BLaER1 treated with 17β-estradiol and CSF1 and Interleukin-3, amounts not matched to agents 10 nM and 100 nM (cell line): Measurements from ENCODE around the gene ITGA7.

Experiments used
- H3K27ac ChIP-seq, 11 experiments: shearing (Covaris generic); formaldehyde crosslinking; 2 replicates each; pipeline ENCODE4 v1.8.1; 2022
- H3K27me3 ChIP-seq, 11 experiments: shearing (Covaris generic); formaldehyde crosslinking; 2 replicates each; pipeline ENCODE4 v1.8.1; 2022
- H3K36me3 ChIP-seq, 11 experiments: shearing (Covaris generic); formaldehyde crosslinking; 2 replicates each; pipeline ENCODE4 v1.8.1; 2022
- H3K4me1 ChIP-seq, 10 experiments: shearing (Covaris generic); formaldehyde crosslinking; 2 replicates each; pipeline ENCODE4 v1.8.1; 2022
- H3K4me2 ChIP-seq, 11 experiments: shearing (Covaris generic); formaldehyde crosslinking; 2 replicates each; pipeline ENCODE4 v1.8.1; 2022
- H3K4me3 ChIP-seq, 10 experiments: shearing (Covaris generic); formaldehyde crosslinking; 2 replicates each; pipeline ENCODE4 v1.8.1; 2022
- H3K9ac ChIP-seq, 11 experiments: shearing (Covaris generic); formaldehyde crosslinking; 2 replicates each; pipeline ENCODE4 v1.8.1; 2022
- H3K9me3 ChIP-seq, 11 experiments: shearing (Covaris generic); formaldehyde crosslinking; replicated peaks in 1 of 11; 2 replicates each; pipeline ENCODE4 v1.8.1; 2022
- H4K20me1 ChIP-seq, 11 experiments: shearing (Covaris generic); formaldehyde crosslinking; 2 replicates each; pipeline ENCODE4 v1.8.1; 2022
- Cebpa-rat ChIP-seq, 11 experiments: shearing (Covaris generic); IDR thresholded peaks; 2 replicates each; pipeline ENCODE4 v1.8.1; 2022

Gene ITGA7

GRCh38 chr12:55744340-55745030 lies 36.8 kb upstream of the ITGA7 start:
- peak overlapping the region in 10 of 11 experiments; percentile 5 to 81 (median 76); a peak in 19 of 22 replicates for H3K27ac ChIP-seq
- TF ChIP-seq Cebpa-rat (IDR thresholded peaks at IDR 0.05): no peak
- no peaks in the 10 kb centered on the region for H3K27me3 ChIP-seq
- H4K20me1 ChIP-seq: peaks cover 0 to 49% (median 38%) of the 10 kb centered on the region in 11 experiments; a peak in 16 of 22 replicates
- peaks cover 3 to 28% (median 26%) of the 10 kb centered on the region in 11 experiments; a peak in 21 of 22 replicates for H3K36me3 ChIP-seq
- H3K4me1 ChIP-seq: peaks cover 42 to 54% (median 45%) of the 10 kb centered on the region in 10 experiments
- H3K4me2 ChIP-seq: peak overlapping the region; percentile 94 to 100 (median 99)
- peak overlapping the region; percentile 62 to 94 (median 84) for H3K4me3 ChIP-seq
- H3K9me3 ChIP-seq: no peaks in the 10 kb centered on the region
- H3K9ac ChIP-seq: peak overlapping the region; percentile 72 to 88 (median 82)

- no peaks in the 10 kb centered on the region for H3K9me3 ChIP-seq
- peak overlapping the region; percentile 94 to 100 (median 99) for H3K4me2 ChIP-seq
- no peaks in the 10 kb centered on the region for H3K27me3 ChIP-seq
- H3K27ac ChIP-seq: peak overlapping the region in 10 of 11 experiments; percentile 43 to 81 (median 76); a peak in 19 of 22 replicates
- H3K4me1 ChIP-seq: peaks cover 41 to 54% (median 45%) of the 10 kb centered on the region in 10 experiments
- H3K9ac ChIP-seq: peak overlapping the region; percentile 72 to 88 (median 82)
- H3K36me3 ChIP-seq: peaks cover 0 to 20% (median 18%) of the 10 kb centered on the region in 11 experiments; a peak in 19 of 22 replicates
- H4K20me1 ChIP-seq: peaks cover 0 to 42% (median 33%) of the 10 kb centered on the region in 11 experiments; a peak in 16 of 22 replicates
- peak overlapping the region; percentile 62 to 94 (median 84) for H3K4me3 ChIP-seq
- TF ChIP-seq Cebpa-rat (IDR thresholded peaks at IDR 0.05): no peak
Measured at GRCh38 chr12:55743406-55744339, 36.0 kb upstream of the ITGA7 start.

GRCh38 chr12:55742719-55743405 lies 35.2 kb upstream of the ITGA7 start, which contains the start of gene GDF11:
Gene GDF11 (plus strand): TSS chr12:55743122. CDS start chr12:55743317, 195 bp downstream.
- no peaks in the 10 kb centered on the region for H3K27me3 ChIP-seq
- no peak for TF ChIP-seq Cebpa-rat (IDR thresholded peaks at IDR 0.05)
- peak within 1 kb of the TSS; percentile 72 to 88 (median 82) for H3K9ac ChIP-seq
- peak within 1 kb of the TSS in 10 of 11 experiments; percentile 43 to 81 (median 76); a peak in 19 of 22 replicates for H3K27ac ChIP-seq
- peak within 1 kb of the TSS; percentile 62 to 94 (median 84) for H3K4me3 ChIP-seq
- peaks cover 0 to 12% (median 10%) of the 10 kb centered on the region in 11 experiments; a peak in 14 of 22 replicates for H3K36me3 ChIP-seq
- H3K9me3 ChIP-seq: no peaks in the 10 kb centered on the region
- H4K20me1 ChIP-seq: peaks cover 0 to 34% (median 29%) of the 10 kb centered on the region in 11 experiments; a peak in 16 of 22 replicates
- H3K4me2 ChIP-seq: peak within 1 kb of the TSS; percentile 94 to 100 (median 99)
- peaks cover 38 to 53% (median 45%) of the 10 kb centered on the region in 10 experiments for H3K4me1 ChIP-seq

- Histone ChIP-seq H3K27ac (peak overlapping the region in 8 of 11 experiments; percentile 64 to 73 (median 68); a peak in 16 of 22 replicates), H3K36me3 (peaks cover 0 to 4% (median 2%) of the 10 kb centered on the region in 11 experiments; a peak in 8 of 22 replicates)
Measured at GRCh38 chr12:55741931-55742680, 34.4 kb upstream of the ITGA7 start.

GRCh38 chr12:55739025-55739378 lies 31.3 kb upstream of the ITGA7 start:
- H3K4me3 ChIP-seq: peak overlapping the region; percentile 54 to 78 (median 68); a peak in 17 of 20 replicates
- peak overlapping the region in 7 of 11 experiments; percentile 92 to 99 (median 93); a peak in 10 of 22 replicates for H3K4me2 ChIP-seq
- TF ChIP-seq Cebpa-rat (IDR thresholded peaks at IDR 0.05): no peak

More at GRCh38 chr12:55741931-55742680, 34.4 kb upstream of the ITGA7 start:
- Histone ChIP-seq H3K27me3 (no peaks in the 10 kb centered on the region), H3K9ac (peak overlapping the region; percentile 55 to 81 (median 72); a peak in 21 of 22 replicates), H3K9me3 (no peaks in the 10 kb centered on the region), H3K4me3 (peak overlapping the region; percentile 46 to 68 (median 57); a peak in 18 of 20 replicates), H4K20me1 (peaks cover 0 to 27% (median 22%) of the 10 kb centered on the region in 11 experiments; a peak in 16 of 22 replicates), H3K4me2 (peak overlapping the region; percentile 74 to 91 (median 87)), H3K4me1 (peaks cover 38 to 53% (median 45%) of the 10 kb centered on the region in 10 experiments)
- no peak for TF ChIP-seq Cebpa-rat (IDR thresholded peaks at IDR 0.05)

GRCh38 chr12:55738123-55739024 lies 30.7 kb upstream of the ITGA7 start:
- TF ChIP-seq Cebpa-rat (IDR thresholded peaks at IDR 0.05): no peak
- Histone ChIP-seq H3K27me3 (no peaks in the 10 kb centered on the region), H3K4me1 (peaks cover 24 to 43% (median 36%) of the 10 kb centered on the region in 10 experiments), H3K9ac (peak overlapping the region; percentile 47 to 85 (median 74)), H3K27ac (peak overlapping the region; percentile 50 to 88 (median 70)), H3K9me3 (no peaks in the 10 kb centered on the region), H4K20me1 (no peaks in the 10 kb centered on the region), H3K36me3 (no peaks in the 10 kb centered on the region), H3K4me3 (peak overlapping the region; percentile 54 to 78 (median 68)), H3K4me2 (peak overlapping the region; percentile 92 to 99 (median 96))

More at GRCh38 chr12:55739025-55739378, 31.3 kb upstream of the ITGA7 start:
- Histone ChIP-seq H3K36me3 (no peaks in the 10 kb centered on the region), H3K9me3 (no peaks in the 10 kb centered on the region), H4K20me1 (peaks cover 0 to 4% (median 0%) of the 10 kb centered on the region in 11 experiments; a peak in 6 of 22 replicates), H3K9ac (peak overlapping the region in 5 of 11 experiments; percentile 47 to 85 (median 74); a peak in 10 of 22 replicates), H3K27ac (peak overlapping the region in 1 of 11 experiments; percentile 88; a peak in 3 of 22 replicates), H3K27me3 (no peaks in the 10 kb centered on the region), H3K4me1 (peaks cover 18 to 37% (median 30%) of the 10 kb centered on the region in 10 experiments)
